DMS153 treated with DMSO at 0.1 percent for 48 hours (cell line): ENCODE data around the gene ZFPM1.

Experiments used
- DNase-seq: peaks from one replicate; lab custom pipeline; 2025; ENCODE audit not compliant: unreplicated experiment; lab: John Stamatoyannopoulos, UW

Gene ZFPM1

GRCh38 chr16:88526008-88526905 is 73.2 kb downstream of the ZFPM1 start:
- no peak for DNase-seq

GRCh38 chr16:88526906-88527185 is 73.8 kb downstream of the ZFPM1 start:
- DNase-seq: no peak

GRCh38 chr16:88527186-88527936 is 74.3 kb downstream of the ZFPM1 start:
- DNase-seq: no peak

GRCh38 chr16:88527937-88528743 is 75.1 kb downstream of the ZFPM1 start:
- DNase-seq: no peak

- no peak for DNase-seq
Observed at GRCh38 chr16:88528902-88529318, 75.8 kb downstream of the ZFPM1 start.

- no peak for DNase-seq
Observed at GRCh38 chr16:88529596-88529995, 76.5 kb downstream of the ZFPM1 start.

- no peak for DNase-seq
Observed at GRCh38 chr16:88530051-88530857, 77.2 kb downstream of the ZFPM1 start.

- no peak for DNase-seq
Observed at GRCh38 chr16:88530858-88531203, 77.8 kb downstream of the ZFPM1 start.

GRCh38 chr16:88531346-88531745 is 78.3 kb downstream of the ZFPM1 start:
- no peak for DNase-seq

GRCh38 chr16:88531931-88532433 is 78.9 kb downstream of the ZFPM1 start:
- no peak for DNase-seq

GRCh38 chr16:88532434-88533241 is 79.6 kb downstream of the ZFPM1 start:
- no peak for DNase-seq

GRCh38 chr16:88533381-88533917 is 80.4 kb downstream of the ZFPM1 start:
- DNase-seq: no peak

- peak; percentile 29 for DNase-seq
Observed at GRCh38 chr16:88533932-88534637, 81.0 kb downstream of the ZFPM1 start.

- DNase-seq: peak; percentile 5
Observed at GRCh38 chr16:88534638-88535190, 81.6 kb downstream of the ZFPM1 start.

- no peak for DNase-seq
Observed at GRCh38 chr16:88535191-88535856, 82.2 kb downstream of the ZFPM1 start.

- no peak for DNase-seq
Observed at GRCh38 chr16:88535857-88536222, 82.8 kb downstream of the ZFPM1 start.

- DNase-seq: no peak
Observed at GRCh38 chr16:88536510-88536909, 83.4 kb downstream of the ZFPM1 start.
